K562 (cell line): ENCODE results near the gene H2BK1. TPM values are rescaled to one million over a fixed set of nuclear protein-coding genes. Genes with fewer than 3 reads are reported as not detected.
A peak's percentile ranks its signal among the peaks of the same experiment; 100 is the strongest.

ENCODE experiments used
- ATAC-seq: fragments of 200-7000 bp; cut with Tn5 transposase; 3 replicates; pipeline ENCODE4 v1.9.1; 2020; ENCODE audit warnings: moderate library complexity
- BruUV-seq: library from RNA; stranded (reverse); fragments of 400-500 nt; replicated peaks from 2 replicates; lab custom pipeline; 2021; lab: Mats Ljungman, UMichigan
- CTCF ChIA-PET: fragments of 300-600 bp; formaldehyde crosslinking; extraction: SDS; loops from one replicate; lab custom pipeline; 2021; ENCODE audit warnings: low intra/inter-chr PET ratio; lab: Yijun Ruan, JAX
- POLR2A ChIA-PET: fragments of 300-600, 350-650 bp; sonication (Branson Sonifier 250); formaldehyde crosslinking; extraction: SDS; loops from one replicate; lab custom pipeline; 2021; ENCODE audit warnings: antibody characterized with exemption, inconsistent platforms; lab: Yijun Ruan, JAX
- DNase-seq, 4 experiments: peaks; one replicate each; pipeline versions ENCODE4 v3.0.0 to v3.0.0-alpha.2; 2011 to 2018; ENCODE audit warnings: low spot score in 3 of 4, mixed read lengths in 3 of 4; ENCODE audit errors: extremely low read depth in 1 of 4
- FAIRE-seq: peaks from 2 replicates; lab custom pipeline; 2011; peaks lifted over from hg19 to GRCh38; lab: Jason Lieb, UNC
- H2AFZ ChIP-seq: 2 replicates; pipeline ENCODE4 v1.6.0; 2011; ENCODE audit warnings: low read depth, low read length, control low read depth, inconsistent platforms
- H3K27ac ChIP-seq: fragments of 200-600 bp; 3 replicates; pipeline ENCODE4 v1.8.0; 2011; ENCODE audit warnings: low read depth, mild to moderate bottlenecking, control low read depth, inconsistent platforms, low read length, moderate library complexity, mixed read lengths; ENCODE audit errors: extremely low read depth
- H3K27me3 ChIP-seq, 2 experiments: fragments of 300-600 bp in 1 of 2; 2 replicates in 1 of 2; 3 replicates in 1 of 2; pipeline versions ENCODE4 v1.6.0 to v1.8.0; 2011; ENCODE audit warnings: inconsistent platforms in 2 of 2, low read length in 2 of 2, mild to moderate bottlenecking in 1 of 2, mixed read lengths in 1 of 2, moderate library complexity in 1 of 2; ENCODE audit not compliant: control insufficient read depth in 2 of 2, insufficient read depth in 2 of 2
- H3K36me3 ChIP-seq: fragments of 300-600 bp; 3 replicates; pipeline ENCODE4 v1.8.0; 2011; ENCODE audit warnings: mild to moderate bottlenecking, low read length, inconsistent platforms; ENCODE audit not compliant: control insufficient read depth, insufficient read depth
- H3K4me1 ChIP-seq, 2 experiments: fragments of 200-600 bp in 1 of 2; replicated peaks in 1 of 2; 2 replicates in 1 of 2; 3 replicates in 1 of 2; pipeline versions ENCODE4 v1.5.1 to v1.8.0; 2011; ENCODE audit warnings: inconsistent platforms in 2 of 2, low read length in 2 of 2, mild to moderate bottlenecking in 1 of 2, mixed read lengths in 1 of 2, moderate library complexity in 1 of 2; ENCODE audit not compliant: control insufficient read depth in 2 of 2, insufficient read depth in 2 of 2
- H3K4me2 ChIP-seq: 2 replicates; pipeline ENCODE4 v1.6.1; 2011; ENCODE audit warnings: low read length, control low read depth, inconsistent platforms, mixed read lengths; ENCODE audit not compliant: insufficient read depth
- H3K4me3 ChIP-seq: fragments of 200-600 bp; sonication (generic), shearing (Covaris generic); 2 replicates; pipeline ENCODE4 v1.5.1; 2016; ENCODE audit warnings: control low read depth, inconsistent platforms
- H3K79me2 ChIP-seq: fragments of 200-600 bp; 3 replicates; pipeline ENCODE4 v1.8.0; 2011; ENCODE audit warnings: low read length, inconsistent platforms; ENCODE audit not compliant: control insufficient read depth, insufficient read depth
- H3K9ac ChIP-seq, 2 experiments: 2 replicates each; pipeline versions ENCODE4 v1.6.0 to v1.6.1; 2011; ENCODE audit warnings: low read depth in 2 of 2, low read length in 2 of 2, control low read depth in 1 of 2, inconsistent platforms in 1 of 2, mild to moderate bottlenecking in 1 of 2, mixed read lengths in 1 of 2; ENCODE audit not compliant: insufficient read depth in 1 of 2
- H3K9me1 ChIP-seq: one replicate; pipeline ENCODE4 v1.6.0; 2011; ENCODE audit warnings: inconsistent platforms, mild to moderate bottlenecking, low read length, moderate library complexity; ENCODE audit not compliant: control insufficient read depth, insufficient read depth
- H3K9me3 ChIP-seq: replicated peaks from 2 replicates; pipeline ENCODE4 v1.5.1; 2011; ENCODE audit warnings: low read depth, low read length, inconsistent platforms; ENCODE audit not compliant: control insufficient read depth, insufficient read depth
- H4K20me1 ChIP-seq: replicated peaks from 2 replicates; pipeline ENCODE4 v1.6.1; 2011; ENCODE audit warnings: low read length, inconsistent platforms, mixed read lengths; ENCODE audit not compliant: control insufficient read depth, insufficient read depth
- BRF1 ChIP-seq: IDR thresholded peaks from 3 replicates; pipeline ENCODE4 v1.6.1; 2011; ENCODE audit warnings: borderline replicate concordance, mild to moderate bottlenecking; ENCODE audit not compliant: insufficient read length; ENCODE audit errors: extremely low read depth
- CREB5 ChIP-seq: fragments of 250-450 bp; sonication (Bioruptor Pico); IDR thresholded peaks from 2 replicates; pipeline ENCODE4 v1.5.0; 2020; ENCODE audit warnings: mild to moderate bottlenecking
- JUNB ChIP-seq: fragments of 450-650 bp; formaldehyde crosslinking; conservative IDR thresholded peaks from 2 replicates; pipeline ENCODE4 v1.4.0; 2020; ENCODE audit warnings: mild to moderate bottlenecking
- KDM5B ChIP-seq: fragments of 200-600 bp; sonication (generic); IDR thresholded peaks from 2 replicates; pipeline ENCODE4 v1.6.1; 2012; ENCODE audit warnings: low read depth, mild to moderate bottlenecking, moderate library complexity, low read length, control low read depth, inconsistent platforms; ENCODE audit not compliant: insufficient replicate concordance
- NELFE ChIP-seq: IDR thresholded peaks from 2 replicates; pipeline ENCODE4 v1.6.1; 2011; ENCODE audit warnings: mild to moderate bottlenecking; ENCODE audit not compliant: insufficient read depth, insufficient read length
- PREB ChIP-seq: sonication (generic); formaldehyde crosslinking; IDR thresholded peaks from 2 replicates; pipeline ENCODE4 v1.8.1; 2023; ENCODE audit warnings: mild to moderate bottlenecking, missing genetic modification reagents
- USF2 ChIP-seq: sonication (generic); formaldehyde crosslinking; IDR thresholded peaks from 2 replicates; pipeline ENCODE4 v1.5.0; 2020; ENCODE audit warnings: missing genetic modification reagents
- VEZF1 ChIP-seq: fragments of 200-800 bp; sonication (Bioruptor generic); IDR thresholded peaks from 2 replicates; pipeline ENCODE4 v1.6.1; 2017; ENCODE audit warnings: missing genetic modification characterization, missing compliant biosample characterization
- XRCC4 ChIP-seq: IDR thresholded peaks from one replicate; pipeline ENCODE4 v1.6.1; 2011; ENCODE audit not compliant: insufficient read depth, insufficient read length; ENCODE audit errors: extremely low read depth
- ZBTB8A ChIP-seq: fragments of 450-650 bp; IDR thresholded peaks from 2 replicates; pipeline ENCODE4 v1.6.1; 2018; ENCODE audit warnings: mild to moderate bottlenecking, moderate library complexity; ENCODE audit not compliant: partially characterized antibody
- WGBS: fragments of 100-300 bp; shearing (Covaris generic); methylation state at CpG from one replicate; pipeline ENCODE4 v1.1.6; 2016; ENCODE audit warnings: low coverage, mixed read lengths; ENCODE audit not compliant: insufficient coverage; ENCODE audit errors: missing lambda C conversion rate; 5-methylcytosine and 5-hydroxymethylcytosine counted together
- in situ Hi-C: fragments of 300-500 bp; cut with MboI; formaldehyde crosslinking; loops from 4 replicates; pipeline ENCODE4 v1.15.0; 2018; ENCODE audit warnings: inconsistent platforms, mixed read lengths
- intact Hi-C: fragments of 100-400 bp; cut with micrococcal nuclease; formaldehyde crosslinking; loops from 2 replicates; pipeline ENCODE4 v1.14.2; 2022
- polyA plus RNA-seq, 8 experiments: library from polyadenylated mRNA; depleted of rRNA in 4 of 8; stranded (reverse) in 5 of 8; unstranded in 3 of 8; fragments of >200 nt; fragmentation: Nextera tagmentation in 2 of 8; fragmentation: Illumina TruSeq in 1 of 8; extraction: Ambion mirVana in 2 of 8; extraction: Trizol in 1 of 8; gene quantifications; 2 replicates each; pipeline versions ENCODE4 v1.2.1 to v1.2.3, GENCODE V29; 2011 to 2014; ENCODE audit warnings: inconsistent platforms in 1 of 8, missing spikeins in 1 of 8
- total RNA-seq, 7 experiments: library from RNA; depleted of rRNA in 6 of 7; stranded (reverse); fragments of >200 nt in 6 of 7; fragmentation: Illumina TruSeq in 2 of 7; extraction: Trizol in 2 of 7; gene quantifications; 2 replicates each; pipeline versions ENCODE4 v1.2.1 to v1.2.3, GENCODE V29; 2011 to 2021; ENCODE audit warnings: low replicate concordance in 1 of 7

The H2BK1 gene
- total and polyA plus RNA-seq, 9 of the 15 experiments (the other 6 are each of a cell fraction or from before 2014, with no cell fraction given): not detected

- TF ChIP-seq USF2 (CRISPR knock-in tag) (peak; percentile 92), CREB5 (no peak)
Measured at GRCh38 chr7:151206914-151207313, 3.4 kb downstream of the H2BK1 start (continued).

DNA sequence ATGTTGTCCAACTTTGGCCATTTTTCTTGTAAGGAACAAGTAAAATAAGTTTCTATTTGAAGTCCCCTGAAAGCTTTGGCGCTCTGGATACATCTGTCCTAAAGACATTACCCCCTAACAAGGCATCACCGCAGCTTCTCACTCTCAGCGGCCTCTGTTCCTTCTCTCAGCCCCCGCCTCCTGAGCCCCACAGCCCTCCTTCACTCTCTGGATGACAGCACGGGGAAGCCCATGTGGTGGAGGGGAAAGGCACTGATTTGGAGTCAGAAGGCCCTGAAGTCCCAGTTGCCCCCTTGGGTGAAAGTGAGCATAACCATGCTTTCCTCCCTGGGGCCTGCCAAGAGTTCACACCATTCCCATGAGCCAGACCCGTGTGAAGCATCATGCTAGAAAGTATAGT, 4.6 kb downstream of the H2BK1 start:
- no peak overlapping the region for H3K9ac ChIP-seq
- ChIA-PET CTCF (no interaction called here), POLR2A (interaction anchor here (0.6 to 1.1 kb wide), 3 partner anchors 9 to 27 kb away, joined by 3 read pairs; partner anchors contain the start of gene CHPF2)
- no peak overlapping the region for H2AFZ ChIP-seq
- WGBS: 17% methylated on average over 6 of the region's 6 CpGs
- no peak overlapping the region for H3K4me3 ChIP-seq
- intact Hi-C loops (loop anchor here (2.0 kb wide), 1 partner anchor 35 kb away; no protein-coding TSS in a partner anchor), in situ Hi-C loops (no loop called here)
- H3K9me1 ChIP-seq: no peaks in the 10 kb centered on the region
- H3K27me3 ChIP-seq: peaks cover 50 to 51% of the 10 kb centered on the region in 2 experiments; a peak in 4 of 5 replicates
- H3K9me3 ChIP-seq: no peaks in the 10 kb centered on the region
- no peaks in the 10 kb centered on the region for H3K79me2 ChIP-seq
- no peak for FAIRE-seq
- DNase-seq: no peak
- H3K4me2 ChIP-seq: no peak overlapping the region
- no peak for ATAC-seq
- H3K4me1 ChIP-seq: peaks cover 15 to 19% of the 10 kb centered on the region in 2 experiments
- peaks cover 26% of the 10 kb centered on the region for H4K20me1 ChIP-seq
- TF ChIP-seq NELFE (no peak), VEZF1 (CRISPR knock-in tag) (no peak), KDM5B (no peak), BRF1 (no peak), JUNB (CRISPR knock-in tag) (no peak), ZBTB8A (no peak), XRCC4 (no peak), PREB (CRISPR knock-in tag) (no peak)
- no peak overlapping the region for H3K27ac ChIP-seq
- no peaks in the 10 kb centered on the region for H3K36me3 ChIP-seq
- no TSS peak for BruUV-seq
